IMR-90 (cell line): ENCODE measurements around the gene SMYD2. TPM values are rescaled to one million over a fixed set of nuclear protein-coding genes. Genes with fewer than 3 reads are reported as not detected.

Experiments
- ATAC-seq: fragments of 200-7000 bp; cut with Tn5 transposase; 2 replicates; pipeline ENCODE4 v1.9.1; 2020; ENCODE audit warnings: low read depth, mild to moderate bottlenecking, moderate library complexity
- BruUV-seq: library from RNA; stranded (reverse); fragments of 400-500 nt; replicated peaks from 2 replicates; lab custom pipeline; 2021; lab: Mats Ljungman, UMichigan
- CTCF ChIA-PET: fragments of 300-600 bp; formaldehyde crosslinking; extraction: SDS; loops from one replicate; lab custom pipeline; 2021; ENCODE audit warnings: antibody characterized with exemption; lab: Yijun Ruan, JAX
- POLR2A ChIA-PET: fragments of 300-600 bp; sonication (Branson Sonifier 250); formaldehyde crosslinking; loops from one replicate; lab custom pipeline; 2022; ENCODE audit warnings: antibody characterized with exemption; ENCODE audit not compliant: unreplicated experiment; lab: Charles Lee
- DNase-seq: peaks from one replicate; pipeline ENCODE4 v3.0.0; 2013
- H2AFZ ChIP-seq: replicated peaks from 2 replicates; pipeline ENCODE3; 2013; ENCODE audit warnings: low read length, mild to moderate bottlenecking; ENCODE audit not compliant: poor library complexity
- H2AK5ac ChIP-seq: 2 replicates; pipeline ENCODE4 v1.6.1; 2013; ENCODE audit warnings: low read depth, low read length, inconsistent platforms
- H2AK9ac ChIP-seq: replicated peaks from 2 replicates; pipeline ENCODE3; 2013; ENCODE audit warnings: mild to moderate bottlenecking, low read depth, low read length, moderate library complexity; ENCODE audit not compliant: poor library complexity
- H2BK120ac ChIP-seq: 2 replicates; pipeline ENCODE4 v1.6.1; 2013; ENCODE audit warnings: low read depth, low read length, inconsistent platforms
- H2BK15ac ChIP-seq: 3 replicates; pipeline ENCODE4 v1.6.1; 2013; ENCODE audit warnings: low read depth, low read length, inconsistent platforms
- H2BK20ac ChIP-seq: 2 replicates; pipeline ENCODE4 v1.6.1; 2013; ENCODE audit warnings: low read depth, mild to moderate bottlenecking, inconsistent platforms, low read length, moderate library complexity
- H2BK5ac ChIP-seq: 2 replicates; pipeline ENCODE4 v1.6.1; 2013; ENCODE audit warnings: mild to moderate bottlenecking, low read depth, low read length, inconsistent platforms; ENCODE audit not compliant: poor library complexity, severe bottlenecking
- H3K14ac ChIP-seq: replicated peaks from 2 replicates; pipeline ENCODE4 v1.6.1; 2013; ENCODE audit warnings: low read depth, low read length, inconsistent platforms
- H3K18ac ChIP-seq: 2 replicates; pipeline ENCODE4 v1.6.1; 2013; ENCODE audit warnings: low read depth, low read length, control low read depth
- H3K23ac ChIP-seq: 2 replicates; pipeline ENCODE4 v1.6.1; 2013; ENCODE audit warnings: low read depth, low read length, inconsistent platforms
- H3K27ac ChIP-seq: 2 replicates; pipeline ENCODE4 v1.5.1; 2013; ENCODE audit warnings: mild to moderate bottlenecking, control low read depth, low read length; ENCODE audit not compliant: insufficient read depth
- H3K27me3 ChIP-seq: 2 replicates; pipeline ENCODE4 v1.6.1; 2013; ENCODE audit warnings: low read length; ENCODE audit not compliant: control insufficient read depth, insufficient read depth
- H3K36me3 ChIP-seq: 2 replicates; pipeline ENCODE4 v1.6.1; 2013; ENCODE audit warnings: low read length, mixed read lengths; ENCODE audit not compliant: control insufficient read depth, insufficient read depth
- H3K4ac ChIP-seq: 2 replicates; pipeline ENCODE4 v1.6.1; 2013; ENCODE audit warnings: low read depth, low read length, inconsistent platforms
- H3K4me1 ChIP-seq: 2 replicates; pipeline ENCODE4 v1.6.1; 2013; ENCODE audit warnings: low read length, mixed read lengths; ENCODE audit not compliant: control insufficient read depth, insufficient read depth
- H3K4me2 ChIP-seq: 2 replicates; pipeline ENCODE4 v1.6.1; 2013; ENCODE audit warnings: low read depth, mild to moderate bottlenecking, control low read depth, low read length, moderate library complexity
- H3K4me3 ChIP-seq: 2 replicates; pipeline ENCODE4 v1.5.1; 2013; ENCODE audit warnings: low read depth, mild to moderate bottlenecking, control low read depth, low read length, moderate library complexity; ENCODE audit not compliant: insufficient read depth
- H3K56ac ChIP-seq: 2 replicates; pipeline ENCODE4 v1.6.1; 2013; ENCODE audit warnings: low read length, inconsistent platforms; ENCODE audit not compliant: insufficient read depth; ENCODE audit errors: extremely low read depth
- H3K79me1 ChIP-seq, 2 experiments: 2 replicates each; pipeline ENCODE4 v1.6.1; 2013; ENCODE audit warnings: low read length in 2 of 2, inconsistent platforms in 1 of 2, low read depth in 1 of 2
- H3K9ac ChIP-seq: 2 replicates; pipeline ENCODE4 v1.6.1; 2013; ENCODE audit warnings: low read depth, low read length, control low read depth
- H3K9me1 ChIP-seq: 2 replicates; pipeline ENCODE4 v1.6.1; 2013; ENCODE audit warnings: low read length, inconsistent platforms; ENCODE audit not compliant: insufficient read depth
- H3K9me3 ChIP-seq: 2 replicates; pipeline ENCODE4 v1.6.1; 2013; ENCODE audit warnings: low read length; ENCODE audit not compliant: control insufficient read depth, insufficient read depth
- H4K20me1 ChIP-seq: 2 replicates; pipeline ENCODE4 v1.6.1; 2013; ENCODE audit warnings: low read length, inconsistent platforms; ENCODE audit not compliant: insufficient read depth
- H4K5ac ChIP-seq: 2 replicates; pipeline ENCODE4 v1.6.1; 2013; ENCODE audit warnings: mild to moderate bottlenecking, low read depth, low read length, control low read depth
- H4K8ac ChIP-seq, 2 experiments: 2 replicates each; pipeline ENCODE4 v1.6.1; 2013; ENCODE audit warnings: low read depth in 2 of 2, low read length in 2 of 2, control low read depth in 1 of 2, inconsistent platforms in 1 of 2
- H4K91ac ChIP-seq: 2 replicates; pipeline ENCODE4 v1.6.1; 2013; ENCODE audit warnings: low read depth, low read length, inconsistent platforms; ENCODE audit not compliant: insufficient read depth
- BHLHE40 ChIP-seq: fragments of 150-350 bp; IDR thresholded peaks from 2 replicates; pipeline ENCODE4 v1.6.1; 2016; ENCODE audit warnings: mild to moderate bottlenecking, low read depth, low read length
- CEBPB ChIP-seq: IDR thresholded peaks from 2 replicates; pipeline ENCODE4 v1.6.1; 2012; ENCODE audit warnings: low read depth, low read length, improper control_type of control experiment
- NFE2L2 ChIP-seq: fragments of 150-350 bp; IDR thresholded peaks from 2 replicates; pipeline ENCODE4 v1.6.1; 2016; ENCODE audit warnings: low read depth, mild to moderate bottlenecking, low read length
- POLR2A ChIP-seq: IDR thresholded peaks from 2 replicates; pipeline ENCODE4 v1.6.1; 2012; ENCODE audit warnings: mild to moderate bottlenecking, low read depth, low read length
- RAD21 ChIP-seq: IDR thresholded peaks from 2 replicates; pipeline ENCODE4 v1.6.1; 2012; ENCODE audit warnings: low read length, improper control_type of control experiment
- WGBS, 2 experiments: methylation state at CpG; one replicate each; pipeline versions ENCODE4 v1.1.5 to v1.1.7; 2013; ENCODE audit warnings: missing lambda C conversion rate in 2 of 2; ENCODE audit not compliant: insufficient read length in 1 of 2; ENCODE audit errors: extremely low coverage in 2 of 2; 5-methylcytosine and 5-hydroxymethylcytosine counted together
- dilution Hi-C: fragments of 300-500 bp; cut with HindIII; formaldehyde crosslinking; loops from one replicate; pipeline ENCODE4 v1.14.3; 2018; ENCODE audit warnings: low sequenced_read_pairs; ENCODE audit not compliant: unreplicated experiment
- in situ Hi-C: fragments of 300-500 bp; cut with MboI; formaldehyde crosslinking; loops from 3 replicates; pipeline ENCODE4 v1.14.3; 2019; ENCODE audit warnings: low sequenced_read_pairs, inconsistent platforms, mixed read lengths
- intact Hi-C: fragments of 100-400 bp; cut with micrococcal nuclease; formaldehyde crosslinking; loops from 2 replicates; pipeline ENCODE4 v1.10.0; 2022
- polyA plus RNA-seq, 3 experiments: library from polyadenylated mRNA; depleted of rRNA; stranded (reverse); fragments of >200 nt; gene quantifications; 2 replicates each; pipeline ENCODE4 v1.2.3, GENCODE V29; 2012; ENCODE audit warnings: low replicate concordance in 1 of 3
- total RNA-seq: library from RNA; depleted of rRNA; stranded (reverse); fragments of >200 nt; gene quantifications from 2 replicates; pipeline ENCODE4 v1.2.3, GENCODE V29; 2012
- TF ChIP-seq, protein P1 (sequence below): conservative IDR thresholded peaks from 2 replicates; pipeline ENCODE4 v1.5.1; 2012; ENCODE audit warnings: mild to moderate bottlenecking, low read depth, low read length, improper control_type of control experiment
- TF ChIP-seq, protein P2 (sequence below): fragments of 150-350 bp; IDR thresholded peaks from 2 replicates; pipeline ENCODE4 v1.6.1; 2017; ENCODE audit warnings: mild to moderate bottlenecking, antibody characterized with exemption, low read length, low read depth

Gene SMYD2
- total and polyA plus RNA-seq, 2 of the 4 experiments (the other 2 are of a cell fraction), result 32.7 to 61.7 TPM

DNA sequence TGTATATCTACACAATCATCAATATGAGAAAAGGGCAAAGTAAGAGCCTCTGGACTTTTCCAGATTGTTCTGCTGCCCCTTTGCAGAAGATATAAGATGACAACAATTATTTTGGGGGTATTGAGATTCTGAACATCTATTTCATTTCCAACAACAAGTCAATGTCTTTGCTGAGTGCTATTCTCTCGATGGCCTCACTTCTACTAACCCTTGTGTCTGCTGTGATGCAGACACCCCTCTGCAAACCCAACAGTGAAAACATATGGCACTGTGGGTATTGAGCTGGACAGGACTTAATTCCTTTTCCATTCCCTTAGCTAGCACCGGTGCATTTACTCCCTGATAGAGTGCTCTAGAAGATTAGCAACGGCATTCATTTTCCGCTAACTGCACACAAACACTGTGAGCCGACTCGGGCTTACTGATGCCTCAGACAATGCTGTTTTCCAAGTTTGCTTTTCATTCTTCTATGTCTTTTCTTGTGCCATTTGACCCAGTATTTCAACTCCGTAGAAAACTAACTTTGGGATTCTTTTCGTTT is 33.4 kb upstream of the SMYD2 start:
- no peaks in the 10 kb centered on the region for H4K20me1 ChIP-seq
- in situ Hi-C loops, result loop anchor here (25.0 kb wide), 1 partner anchor 1290 kb away; no protein-coding TSS in a partner anchor
- ChIA-PET CTCF (no interaction called here), POLR2A (no interaction called here)
- no peak overlapping the region for H3K27ac ChIP-seq
- no peak overlapping the region for H3K4me3 ChIP-seq
- no peak overlapping the region for H3K9ac ChIP-seq
- H4K5ac ChIP-seq, result no peak overlapping the region
- H2BK120ac ChIP-seq, result no peak overlapping the region
- 96% methylated on average over 5 of the region's 8 CpGs; no CpG with 5 or more reads in 1 of the 2 experiments for WGBS, 2 experiments
- H3K4ac ChIP-seq, result no peak overlapping the region
- no peak overlapping the region for H3K14ac ChIP-seq
- intact Hi-C loops, result no loop called here
- no peak overlapping the region for H2BK5ac ChIP-seq
- BruUV-seq, result no TSS peak
- H3K18ac ChIP-seq, result no peak overlapping the region
- no peak overlapping the region for H2AK5ac ChIP-seq
- no peak overlapping the region for H2BK15ac ChIP-seq
- no peaks in the 10 kb centered on the region for H3K27me3 ChIP-seq
- H3K4me2 ChIP-seq, result no peak overlapping the region
- H3K9me1 ChIP-seq, result peaks cover 5% of the 10 kb centered on the region; the same call in 1 of the 2 replicates
- no peak overlapping the region for H3K23ac ChIP-seq
- no peaks in the 10 kb centered on the region for H3K36me3 ChIP-seq
- no peak overlapping the region for H2AFZ ChIP-seq
- dilution Hi-C loops, result no loop called here
- TF ChIP-seq, protein P1, sequence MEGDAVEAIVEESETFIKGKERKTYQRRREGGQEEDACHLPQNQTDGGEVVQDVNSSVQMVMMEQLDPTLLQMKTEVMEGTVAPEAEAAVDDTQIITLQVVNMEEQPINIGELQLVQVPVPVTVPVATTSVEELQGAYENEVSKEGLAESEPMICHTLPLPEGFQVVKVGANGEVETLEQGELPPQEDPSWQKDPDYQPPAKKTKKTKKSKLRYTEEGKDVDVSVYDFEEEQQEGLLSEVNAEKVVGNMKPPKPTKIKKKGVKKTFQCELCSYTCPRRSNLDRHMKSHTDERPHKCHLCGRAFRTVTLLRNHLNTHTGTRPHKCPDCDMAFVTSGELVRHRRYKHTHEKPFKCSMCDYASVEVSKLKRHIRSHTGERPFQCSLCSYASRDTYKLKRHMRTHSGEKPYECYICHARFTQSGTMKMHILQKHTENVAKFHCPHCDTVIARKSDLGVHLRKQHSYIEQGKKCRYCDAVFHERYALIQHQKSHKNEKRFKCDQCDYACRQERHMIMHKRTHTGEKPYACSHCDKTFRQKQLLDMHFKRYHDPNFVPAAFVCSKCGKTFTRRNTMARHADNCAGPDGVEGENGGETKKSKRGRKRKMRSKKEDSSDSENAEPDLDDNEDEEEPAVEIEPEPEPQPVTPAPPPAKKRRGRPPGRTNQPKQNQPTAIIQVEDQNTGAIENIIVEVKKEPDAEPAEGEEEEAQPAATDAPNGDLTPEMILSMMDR, result no peak
- TF ChIP-seq CEBPB (no peak), POLR2A (no peak), BHLHE40 (no peak), RAD21 (no peak), NFE2L2 (no peak)
- TF ChIP-seq, protein P2, sequence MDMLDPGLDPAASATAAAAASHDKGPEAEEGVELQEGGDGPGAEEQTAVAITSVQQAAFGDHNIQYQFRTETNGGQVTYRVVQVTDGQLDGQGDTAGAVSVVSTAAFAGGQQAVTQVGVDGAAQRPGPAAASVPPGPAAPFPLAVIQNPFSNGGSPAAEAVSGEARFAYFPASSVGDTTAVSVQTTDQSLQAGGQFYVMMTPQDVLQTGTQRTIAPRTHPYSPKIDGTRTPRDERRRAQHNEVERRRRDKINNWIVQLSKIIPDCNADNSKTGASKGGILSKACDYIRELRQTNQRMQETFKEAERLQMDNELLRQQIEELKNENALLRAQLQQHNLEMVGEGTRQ, result no peak
- H4K91ac ChIP-seq, result no peak overlapping the region
- no peak overlapping the region for H2AK9ac ChIP-seq
- ATAC-seq (no peak), DNase-seq (no peak)
- peaks cover 4% of the 10 kb centered on the region; the same call in 1 of the 2 replicates for H3K4me1 ChIP-seq
- H3K79me1 ChIP-seq, result no peaks in the 10 kb centered on the region
- H3K56ac ChIP-seq, result no peak overlapping the region
- no peak overlapping the region for H4K8ac ChIP-seq
- no peak overlapping the region for H2BK20ac ChIP-seq
- H3K9me3 ChIP-seq, result no peaks in the 10 kb centered on the region
